CD8-positive, alpha-beta memory T cell (primary cell): ENCODE measurements around the gene LRRN2. TPM values are rescaled to one million over a fixed set of nuclear protein-coding genes. Genes with fewer than 3 reads are reported as not detected.

Experiments
- CTCF ChIA-PET: fragments of 350-600 bp; sonication (Branson Sonifier 250); formaldehyde crosslinking; loops from one replicate; lab custom pipeline; 2021; ENCODE audit warnings: antibody characterized with exemption; lab: Charles Lee
- POLR2A ChIA-PET: fragments of 350-600 bp; sonication (Branson Sonifier 250); formaldehyde crosslinking; loops from one replicate; lab custom pipeline; 2021; ENCODE audit warnings: antibody characterized with exemption; lab: Charles Lee
- DNase-seq, 5 donors: peaks; one replicate each; pipeline versions ENCODE4 v3.0.0 to v3.0.0-alpha.2; 2020 to 2022; ENCODE audit warnings: mixed read lengths in 1 of 5
- H3K27ac ChIP-seq: one replicate; pipeline ENCODE4 v1.7.0; 2013; ENCODE audit warnings: low read depth, mild to moderate bottlenecking, low read length, moderate library complexity
- H3K27me3 ChIP-seq: 2 replicates; pipeline ENCODE4 v1.7.0; 2013; ENCODE audit warnings: low read length, mild to moderate bottlenecking; ENCODE audit not compliant: insufficient read depth, poor library complexity, severe bottlenecking
- H3K36me3 ChIP-seq: 2 replicates; pipeline ENCODE4 v1.7.0; 2013; ENCODE audit warnings: mild to moderate bottlenecking, low read length, moderate library complexity; ENCODE audit not compliant: insufficient read depth
- H3K4me1 ChIP-seq: 2 replicates; pipeline ENCODE4 v1.7.0; 2013; ENCODE audit warnings: mild to moderate bottlenecking, low read length, moderate library complexity; ENCODE audit not compliant: insufficient read depth
- H3K4me3 ChIP-seq: 2 replicates; pipeline ENCODE4 v1.7.0; 2013; ENCODE audit warnings: mild to moderate bottlenecking, low read length
- H3K9me3 ChIP-seq: 2 replicates; pipeline ENCODE4 v1.7.0; 2013; ENCODE audit warnings: mild to moderate bottlenecking, low read length
- H3K27ac Mint-ChIP-seq, 8 donors: one replicate each; pipeline ENCODE4 v1.8.0; 2020 to 2021; ENCODE audit warnings: mixed read lengths in 8 of 8, mild to moderate bottlenecking in 6 of 8, inconsistent platforms in 3 of 8, moderate library complexity in 3 of 8
- H3K27me3 Mint-ChIP-seq, 2 donors: one replicate each; pipeline ENCODE4 v1.8.0; 2020 to 2021; ENCODE audit warnings: mixed read lengths in 2 of 2, mild to moderate bottlenecking in 1 of 2, moderate library complexity in 1 of 2
- H3K36me3 Mint-ChIP-seq, 3 donors: one replicate each; pipeline ENCODE4 v1.8.0; 2020 to 2021; ENCODE audit warnings: mixed read lengths in 3 of 3, inconsistent platforms in 1 of 3, mild to moderate bottlenecking in 1 of 3
- H3K4me1 Mint-ChIP-seq, 3 donors: one replicate each; pipeline ENCODE4 v1.8.0; 2020 to 2021; ENCODE audit warnings: mixed read lengths in 3 of 3, inconsistent platforms in 1 of 3, mild to moderate bottlenecking in 1 of 3
- H3K4me3 Mint-ChIP-seq, 7 donors: one replicate each; pipeline ENCODE4 v1.8.0; 2020 to 2021; ENCODE audit warnings: mixed read lengths in 7 of 7, mild to moderate bottlenecking in 6 of 7, moderate library complexity in 4 of 7, inconsistent platforms in 2 of 7
- H3K9me3 Mint-ChIP-seq, 5 donors: one replicate each; pipeline ENCODE4 v1.8.0; 2020 to 2022; ENCODE audit warnings: mixed read lengths in 5 of 5, mild to moderate bottlenecking in 3 of 5, moderate library complexity in 2 of 5, inconsistent platforms in 1 of 5
- polyA plus RNA-seq: library from polyadenylated mRNA; unstranded; fragments of 300-500 nt; fragmentation: Illumina TruSeq; gene quantifications from one replicate; pipeline ENCODE4 v1.2.3, GENCODE V29; 2021
- total RNA-seq, 2 experiments: library from RNA; stranded (reverse); gene quantifications; one replicate each; pipeline ENCODE4 v1.2.3, GENCODE V29; 2021

LRRN2 gene
- total and polyA plus RNA-seq, 3 experiments from 2014 or later, result not detected

DNA sequence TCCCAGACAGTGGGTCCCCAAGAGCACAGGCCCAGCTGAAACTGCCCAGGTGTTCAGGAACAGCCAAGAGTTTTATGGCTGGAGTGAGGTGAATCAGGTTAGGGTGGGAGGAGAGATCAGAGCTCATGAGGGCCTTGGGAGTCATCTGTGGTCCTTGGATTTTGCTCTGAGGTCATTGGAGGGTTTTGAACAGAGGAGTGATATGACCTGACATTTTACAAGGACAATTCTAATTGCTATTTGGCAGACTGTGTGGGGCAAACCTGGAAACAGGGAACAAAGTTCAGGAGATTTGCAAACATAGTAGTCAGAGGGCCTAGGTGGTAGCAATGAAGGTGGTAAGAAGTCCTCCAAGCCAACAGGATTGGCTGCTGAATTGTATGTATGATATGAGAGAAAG is 31.1 kb upstream of the LRRN2 start:
- peaks cover 10 to 30% of the 10 kb centered on the region in 2 donors for H3K27me3 Mint-ChIP-seq
- no peaks in the 10 kb centered on the region for H3K36me3 Mint-ChIP-seq
- POLR2A ChIA-PET, result no interaction called here
- no peak overlapping the region for H3K27ac ChIP-seq
- no peak overlapping the region for H3K27ac Mint-ChIP-seq
- no peaks in the 10 kb centered on the region for H3K9me3 Mint-ChIP-seq
- H3K4me1 Mint-ChIP-seq, result no peaks in the 10 kb centered on the region
- no peak for DNase-seq
- H3K27me3 ChIP-seq, result no peaks in the 10 kb centered on the region
- no peaks in the 10 kb centered on the region for H3K9me3 ChIP-seq
- CTCF ChIA-PET, result no interaction called here
- H3K4me1 ChIP-seq, result no peaks in the 10 kb centered on the region
- H3K4me3 Mint-ChIP-seq, result no peak overlapping the region
- H3K4me3 ChIP-seq, result no peak overlapping the region
- no peaks in the 10 kb centered on the region for H3K36me3 ChIP-seq

DNA sequence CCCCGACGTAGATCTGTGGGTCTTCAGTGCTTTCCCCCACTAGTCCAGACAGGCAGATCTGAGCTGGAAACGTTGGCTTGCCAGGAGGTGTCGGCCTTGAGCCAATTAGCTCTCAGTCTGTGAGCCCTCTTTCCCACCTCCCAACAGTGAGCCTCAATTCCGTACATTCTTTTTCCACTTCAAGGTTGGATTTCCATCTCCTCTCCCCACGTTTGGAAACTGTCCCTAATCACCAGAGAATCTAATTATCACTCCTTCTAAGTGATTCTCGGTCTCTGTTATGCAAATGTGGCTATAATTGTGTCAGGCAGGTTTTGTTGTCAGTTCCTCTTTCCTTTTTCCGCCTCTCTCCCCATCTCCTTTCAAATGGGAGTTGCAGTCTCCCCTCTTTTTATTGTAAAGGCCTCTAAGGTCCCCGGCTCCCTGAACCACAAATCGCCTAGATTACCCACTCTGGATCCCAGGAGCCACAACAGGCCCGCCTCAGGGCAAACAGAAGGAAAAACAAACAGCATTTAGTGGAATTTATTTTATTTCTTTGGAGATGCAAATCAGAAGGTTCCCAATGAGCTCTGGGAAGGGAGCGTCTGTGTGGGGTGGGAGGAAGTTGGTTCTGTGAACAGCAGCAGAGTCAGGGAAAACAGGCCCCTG is 29.4 kb upstream of the LRRN2 start:
- H3K4me3 Mint-ChIP-seq, result no peak overlapping the region
- no peaks in the 10 kb centered on the region for H3K4me1 Mint-ChIP-seq
- Histone ChIP-seq H3K27me3 (no peaks in the 10 kb centered on the region), H3K36me3 (no peaks in the 10 kb centered on the region), H3K27ac (no peak overlapping the region), H3K9me3 (no peaks in the 10 kb centered on the region), H3K4me1 (no peaks in the 10 kb centered on the region), H3K4me3 (no peak overlapping the region)
- no peaks in the 10 kb centered on the region for H3K9me3 Mint-ChIP-seq
- CTCF ChIA-PET, result no interaction called here
- DNase-seq, result no peak
- POLR2A ChIA-PET, result no interaction called here
- no peak overlapping the region for H3K27ac Mint-ChIP-seq
- H3K27me3 Mint-ChIP-seq, result peaks cover 13 to 43% of the 10 kb centered on the region in 2 donors
- H3K36me3 Mint-ChIP-seq, result no peaks in the 10 kb centered on the region

DNA sequence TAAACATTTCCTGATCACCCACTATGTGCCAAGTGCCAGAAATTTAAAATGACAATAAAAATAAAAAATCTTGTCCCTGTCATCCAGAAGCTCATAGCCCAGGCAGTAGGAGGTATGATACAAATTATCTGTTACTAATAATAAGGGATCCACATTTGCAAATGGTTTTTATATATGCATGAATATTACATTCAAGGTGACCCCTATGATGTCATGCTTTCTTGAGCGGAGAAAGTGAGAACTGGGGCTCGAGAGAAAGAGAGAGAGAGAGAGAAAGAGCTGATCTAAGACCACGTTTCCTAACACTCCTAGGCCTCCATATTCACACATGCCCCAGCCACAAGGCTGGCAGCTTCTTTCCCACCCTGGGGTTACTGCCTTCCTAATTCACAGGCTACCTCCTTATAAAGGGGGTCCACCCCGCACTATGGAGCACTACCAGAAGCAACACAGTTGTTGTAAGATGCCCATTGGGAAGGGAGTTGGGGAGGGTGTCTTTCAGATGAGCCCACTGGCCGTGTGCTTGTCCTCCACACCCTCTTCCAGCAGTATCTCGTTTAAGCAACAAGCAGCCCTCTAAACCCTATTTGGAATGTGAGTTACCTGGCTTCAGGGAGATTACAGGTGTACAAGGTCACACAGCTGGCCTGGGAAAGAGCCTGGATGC is 28.8 kb upstream of the LRRN2 start:
- Mint-ChIP-seq H3K36me3 (no peaks in the 10 kb centered on the region), H3K27ac (no peak overlapping the region), H3K9me3 (peaks cover 0 to 2% (median 0%) of the 10 kb centered on the region in 5 donors), H3K4me3 (no peak overlapping the region), H3K4me1 (no peaks in the 10 kb centered on the region), H3K27me3 (peaks cover 13 to 47% of the 10 kb centered on the region in 2 donors)
- Histone ChIP-seq H3K36me3 (no peaks in the 10 kb centered on the region), H3K4me3 (no peak overlapping the region), H3K9me3 (no peaks in the 10 kb centered on the region), H3K27me3 (no peaks in the 10 kb centered on the region), H3K27ac (no peak overlapping the region), H3K4me1 (no peaks in the 10 kb centered on the region)
- POLR2A ChIA-PET, result no interaction called here
- no peak for DNase-seq
- CTCF ChIA-PET, result no interaction called here

DNA sequence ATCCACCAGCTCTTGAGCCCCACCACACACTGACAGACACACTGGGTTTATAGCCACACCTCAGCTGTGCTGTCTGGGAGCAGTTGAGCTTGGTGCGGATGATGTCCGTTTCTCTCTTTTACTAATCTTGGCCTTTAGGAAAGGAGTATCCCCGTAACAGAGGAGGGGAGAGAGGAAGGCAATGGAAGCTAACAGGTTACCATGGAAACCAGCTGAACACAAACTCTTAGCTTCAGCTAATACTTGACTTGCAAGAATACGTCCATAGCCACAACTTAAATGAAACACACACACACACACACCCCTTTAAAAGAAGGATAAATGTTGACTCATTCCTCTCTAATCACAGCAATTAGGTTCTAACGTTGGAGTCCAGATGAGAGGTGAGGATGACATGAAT is 28.0 kb upstream of the LRRN2 start:
- H3K4me1 Mint-ChIP-seq, result no peaks in the 10 kb centered on the region
- peaks cover 13 to 50% of the 10 kb centered on the region in 2 donors for H3K27me3 Mint-ChIP-seq
- no peaks in the 10 kb centered on the region for H3K9me3 ChIP-seq
- H3K4me1 ChIP-seq, result no peaks in the 10 kb centered on the region
- no peaks in the 10 kb centered on the region for H3K36me3 ChIP-seq
- H3K36me3 Mint-ChIP-seq, result no peaks in the 10 kb centered on the region
- no peak for DNase-seq
- no peak overlapping the region for H3K4me3 Mint-ChIP-seq
- ChIA-PET POLR2A (no interaction called here), CTCF (no interaction called here)
- H3K27ac Mint-ChIP-seq, result no peak overlapping the region
- peaks cover 0 to 2% (median 0%) of the 10 kb centered on the region in 5 donors for H3K9me3 Mint-ChIP-seq
- no peaks in the 10 kb centered on the region for H3K27me3 ChIP-seq
- no peak overlapping the region for H3K4me3 ChIP-seq
- H3K27ac ChIP-seq, result no peak overlapping the region

DNA sequence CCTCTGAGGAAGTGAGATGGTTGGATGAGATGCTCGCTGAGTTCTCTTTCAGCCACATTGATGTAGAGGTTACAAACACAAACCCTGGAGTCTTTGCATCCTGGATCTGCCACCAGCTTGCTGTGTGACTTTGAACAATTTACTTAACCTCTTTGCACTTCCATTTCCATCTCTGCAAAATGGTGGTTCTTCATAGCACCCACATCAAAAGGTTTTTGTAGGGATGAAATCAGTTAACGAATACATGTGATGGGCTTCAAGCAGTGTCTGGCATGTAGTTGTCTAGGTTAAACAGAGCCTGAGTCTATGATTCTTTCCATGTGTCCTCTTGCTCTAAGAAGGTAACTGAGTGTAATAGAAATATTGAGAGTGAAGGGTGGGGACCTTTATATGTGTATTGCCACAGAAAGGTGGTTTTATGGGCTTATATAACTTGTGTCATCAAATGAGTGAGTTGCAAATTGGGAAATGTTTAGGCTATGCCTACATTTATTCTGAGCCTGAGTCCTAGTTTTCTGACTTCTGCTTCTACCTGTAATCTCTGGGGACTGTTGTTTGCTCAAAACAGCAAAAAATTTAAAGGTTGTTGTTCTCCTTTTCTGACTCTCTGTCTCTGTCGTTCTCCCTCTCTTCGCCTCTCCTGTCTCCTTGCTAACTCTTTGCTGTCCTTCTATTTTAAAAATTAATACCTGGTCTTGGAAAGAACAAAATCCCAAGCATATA is 27.3 kb upstream of the LRRN2 start:
- H3K4me1 ChIP-seq, result peaks cover under 1% of the 10 kb centered on the region
- ChIA-PET POLR2A (no interaction called here), CTCF (no interaction called here)
- Mint-ChIP-seq H3K36me3 (no peaks in the 10 kb centered on the region), H3K4me1 (peaks cover 0 to under 1% (median 0%) of the 10 kb centered on the region in 3 donors), H3K4me3 (no peak overlapping the region), H3K27me3 (peaks cover 13 to 55% of the 10 kb centered on the region in 2 donors), H3K9me3 (peaks cover 0 to 2% (median 0%) of the 10 kb centered on the region in 5 donors), H3K27ac (no peak overlapping the region)
- DNase-seq, result no peak
- no peak overlapping the region for H3K27ac ChIP-seq
- H3K27me3 ChIP-seq, result no peaks in the 10 kb centered on the region
- no peaks in the 10 kb centered on the region for H3K9me3 ChIP-seq
- no peak overlapping the region for H3K4me3 ChIP-seq
- H3K36me3 ChIP-seq, result no peaks in the 10 kb centered on the region

DNA sequence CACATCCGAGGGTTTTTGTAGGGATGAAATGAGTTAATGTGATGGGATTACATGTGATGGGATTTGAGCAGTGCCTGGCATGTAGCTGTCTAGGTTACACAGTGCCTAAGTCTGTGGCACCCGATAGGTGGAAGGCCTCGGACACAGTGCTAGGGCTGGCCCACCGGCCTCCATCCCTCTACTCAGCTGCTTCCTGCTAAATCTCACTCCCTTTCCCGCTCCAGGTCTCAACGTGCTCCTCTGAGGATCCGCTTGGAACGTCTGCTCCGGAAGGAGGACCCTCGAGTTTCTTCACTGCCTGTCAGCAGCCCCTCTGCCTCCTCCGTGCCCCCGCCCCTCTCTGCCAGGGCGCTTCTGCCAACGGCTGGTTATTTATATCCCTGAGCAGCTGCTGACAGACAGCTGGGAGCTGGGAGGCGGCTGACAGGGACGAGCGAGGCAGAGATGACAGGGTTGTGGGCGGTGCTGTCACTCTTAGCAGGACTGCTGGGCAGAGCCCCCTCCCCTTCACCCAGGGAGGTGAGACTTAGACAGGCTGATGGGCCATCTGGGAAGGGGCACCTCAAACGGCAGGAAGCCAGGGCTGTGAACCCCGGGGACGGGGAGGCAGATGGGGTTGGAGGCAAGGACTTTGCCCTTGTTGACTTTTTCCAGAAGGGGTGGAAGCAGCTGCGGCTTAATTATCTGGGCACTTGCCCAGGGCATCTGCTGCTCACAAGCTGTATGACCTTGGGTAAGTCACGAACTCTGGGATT is 26.6 kb upstream of the LRRN2 start:
- no peaks in the 10 kb centered on the region for H3K36me3 ChIP-seq
- H3K4me3 ChIP-seq, result no peak overlapping the region
- POLR2A ChIA-PET, result no interaction called here
- peak overlapping the region; percentile 28 for H3K27ac ChIP-seq
- H3K4me1 Mint-ChIP-seq, result peaks cover 0 to 8% (median 2%) of the 10 kb centered on the region in 3 donors
- H3K9me3 Mint-ChIP-seq, result peaks cover 0 to 2% (median 0%) of the 10 kb centered on the region in 5 donors
- H3K4me1 ChIP-seq, result peaks cover 8% of the 10 kb centered on the region
- H3K36me3 Mint-ChIP-seq, result no peaks in the 10 kb centered on the region
- peaks cover 13 to 61% of the 10 kb centered on the region in 2 donors for H3K27me3 Mint-ChIP-seq
- no peaks in the 10 kb centered on the region for H3K9me3 ChIP-seq
- H3K27me3 ChIP-seq, result no peaks in the 10 kb centered on the region
- no peak overlapping the region for H3K27ac Mint-ChIP-seq
- CTCF ChIA-PET, result no interaction called here
- DNase-seq, result no peak
- H3K4me3 Mint-ChIP-seq, result no peak overlapping the region

DNA sequence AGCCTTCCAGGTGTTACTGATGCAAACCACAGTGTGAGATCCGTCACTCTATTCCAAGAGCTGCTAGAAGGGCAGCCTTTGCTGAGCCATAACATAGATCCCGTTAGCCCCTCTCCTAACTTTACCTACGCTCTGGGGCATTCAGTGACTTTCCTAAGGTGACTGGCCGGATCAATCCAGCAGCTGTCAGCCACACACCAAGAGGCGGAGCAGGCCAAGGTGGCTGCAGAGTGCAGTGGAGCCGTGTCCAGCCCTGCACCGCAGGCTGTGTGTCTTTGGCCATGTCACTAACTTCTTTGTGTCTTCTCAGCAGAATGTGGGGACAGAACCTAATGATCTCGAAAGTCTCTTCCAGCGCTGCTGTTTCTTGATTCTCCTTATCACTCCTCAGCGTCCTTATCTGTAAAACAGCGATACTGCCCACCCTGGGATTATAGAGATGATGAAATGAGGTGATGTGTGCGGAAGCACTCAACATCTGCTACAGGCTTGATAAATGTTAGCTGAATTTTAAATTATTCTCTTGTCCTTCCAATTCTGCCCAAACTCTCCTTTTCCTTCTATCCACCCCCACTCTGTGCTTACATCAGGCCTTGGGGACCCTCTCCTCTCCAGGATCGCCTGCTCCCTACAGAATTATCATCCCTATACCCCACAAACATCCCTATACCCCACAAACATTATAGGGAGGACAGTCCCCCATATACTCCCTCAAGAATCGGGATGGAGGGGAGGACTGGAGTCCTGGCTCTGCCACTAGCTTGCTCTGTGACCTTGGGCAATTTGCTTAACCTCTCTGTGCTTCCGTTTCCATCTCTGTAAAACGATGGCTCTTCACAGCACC is 25.8 kb upstream of the LRRN2 start:
- no peaks in the 10 kb centered on the region for H3K36me3 Mint-ChIP-seq
- Histone ChIP-seq H3K27me3 (no peaks in the 10 kb centered on the region), H3K36me3 (no peaks in the 10 kb centered on the region), H3K9me3 (no peaks in the 10 kb centered on the region), H3K27ac (peak overlapping the region; percentile 28), H3K4me1 (peaks cover 16% of the 10 kb centered on the region), H3K4me3 (no peak overlapping the region)
- H3K27ac Mint-ChIP-seq, result no peak overlapping the region
- ChIA-PET CTCF (no interaction called here), POLR2A (no interaction called here)
- peaks cover 0 to 2% (median 0%) of the 10 kb centered on the region in 5 donors for H3K9me3 Mint-ChIP-seq
- peaks cover 16 to 67% of the 10 kb centered on the region in 2 donors for H3K27me3 Mint-ChIP-seq
- no peak for DNase-seq
- peak overlapping the region in 1 of 7 donors; percentile 37 for H3K4me3 Mint-ChIP-seq
- H3K4me1 Mint-ChIP-seq, result peaks cover 3 to 11% (median 6%) of the 10 kb centered on the region in 3 donors
